H9 (cell line): ENCODE results near the gene RNF130. TPM values are rescaled to one million over a fixed set of nuclear protein-coding genes. Genes with fewer than 3 reads are reported as not detected.
"Not testable (repeated sequence)": the region's sequence is repeated elsewhere in the genome, so short reads cannot be mapped to it uniquely, and the experiment has no call there.

ENCODE experiments used
- DNase-seq: peaks from one replicate; pipeline ENCODE4 v3.0.0-alpha.2; 2017
- H2AFZ ChIP-seq: one replicate; pipeline ENCODE4 v1.6.1; 2013; ENCODE audit warnings: mild to moderate bottlenecking, low read length, control low read depth, moderate library complexity
- H2AK5ac ChIP-seq: 2 replicates; pipeline ENCODE4 v1.6.1; 2013; ENCODE audit warnings: low read length, control low read depth, mixed read lengths; ENCODE audit not compliant: insufficient read length
- H2BK120ac ChIP-seq: one replicate; pipeline ENCODE4 v1.6.1; 2013; ENCODE audit warnings: low read depth, mild to moderate bottlenecking, low read length, control low read depth, inconsistent platforms; ENCODE audit not compliant: poor library complexity, severe bottlenecking
- H2BK12ac ChIP-seq: 2 replicates; pipeline ENCODE4 v1.6.1; 2013; ENCODE audit warnings: low read length, control low read depth, mixed read lengths, low read depth; ENCODE audit not compliant: insufficient read length
- H2BK15ac ChIP-seq: 2 replicates; pipeline ENCODE4 v1.6.1; 2013; ENCODE audit warnings: low read depth, low read length, control low read depth
- H2BK20ac ChIP-seq: one replicate; pipeline ENCODE4 v1.6.1; 2013; ENCODE audit warnings: low read depth, mild to moderate bottlenecking, low read length, control low read depth, inconsistent platforms; ENCODE audit not compliant: poor library complexity, severe bottlenecking
- H2BK5ac ChIP-seq: 2 replicates; pipeline ENCODE4 v1.6.1; 2013; ENCODE audit warnings: low read length, control low read depth, mixed read lengths; ENCODE audit not compliant: insufficient read length
- H3K14ac ChIP-seq: 2 replicates; pipeline ENCODE4 v1.6.1; 2013; ENCODE audit warnings: low read length, control low read depth; ENCODE audit not compliant: insufficient read depth
- H3K18ac ChIP-seq: 2 replicates; pipeline ENCODE4 v1.6.1; 2013; ENCODE audit warnings: low read depth, mild to moderate bottlenecking, mixed read lengths, low read length, control low read depth; ENCODE audit not compliant: insufficient read length
- H3K23ac ChIP-seq: 2 replicates; pipeline ENCODE4 v1.6.1; 2013; ENCODE audit warnings: low read length, control low read depth, mixed read lengths, low read depth; ENCODE audit not compliant: insufficient read length
- H3K23me2 ChIP-seq: 2 replicates; pipeline ENCODE4 v1.6.1; 2013; ENCODE audit warnings: low read depth, mild to moderate bottlenecking, mixed read lengths, low read length, control low read depth; ENCODE audit not compliant: insufficient read length, poor library complexity, severe bottlenecking
- H3K27ac ChIP-seq: 2 replicates; pipeline ENCODE4 v1.5.1; 2013; ENCODE audit warnings: low read length, control low read depth, mixed read lengths, low read depth; ENCODE audit not compliant: insufficient read length
- H3K27me3 ChIP-seq: 2 replicates; pipeline ENCODE4 v1.6.1; 2013; ENCODE audit warnings: low read length, control low read depth, inconsistent platforms; ENCODE audit not compliant: insufficient read depth
- H3K4ac ChIP-seq: 2 replicates; pipeline ENCODE4 v1.6.1; 2013; ENCODE audit warnings: low read depth, mild to moderate bottlenecking, control low read depth, inconsistent platforms, low read length, moderate library complexity
- H3K4me1 ChIP-seq: 2 replicates; pipeline ENCODE4 v1.6.1; 2013; ENCODE audit warnings: low read length, control low read depth, inconsistent platforms; ENCODE audit not compliant: insufficient read depth
- H3K4me2 ChIP-seq: 2 replicates; pipeline ENCODE4 v1.6.1; 2013; ENCODE audit warnings: low read length, control low read depth, mixed read lengths; ENCODE audit not compliant: insufficient read length, insufficient read depth
- H3K56ac ChIP-seq: 2 replicates; pipeline ENCODE4 v1.6.1; 2013; ENCODE audit warnings: low read depth, mild to moderate bottlenecking, mixed read lengths, low read length, control low read depth; ENCODE audit not compliant: insufficient read length
- H3K79me1 ChIP-seq: 2 replicates; pipeline ENCODE4 v1.6.1; 2013; ENCODE audit warnings: low read depth, mild to moderate bottlenecking, moderate library complexity, low read length, control low read depth, inconsistent platforms; ENCODE audit not compliant: insufficient read depth, poor library complexity, severe bottlenecking
- H3K79me2 ChIP-seq: 2 replicates; pipeline ENCODE4 v1.6.1; 2013; ENCODE audit warnings: low read length, control low read depth, inconsistent platforms; ENCODE audit not compliant: insufficient read depth
- H3K9ac ChIP-seq: 2 replicates; pipeline ENCODE4 v1.6.1; 2013; ENCODE audit warnings: low read length, control low read depth, mixed read lengths; ENCODE audit not compliant: insufficient read length; ENCODE audit errors: extremely low read depth
- H3K9me3 ChIP-seq: one replicate; pipeline ENCODE4 v1.6.1; 2013; ENCODE audit warnings: low read depth, low read length, inconsistent platforms; ENCODE audit not compliant: control insufficient read depth
- H3T11ph ChIP-seq: one replicate; pipeline ENCODE4 v1.6.1; 2013; ENCODE audit warnings: mild to moderate bottlenecking, low read length, control low read depth, inconsistent platforms
- H4K20me1 ChIP-seq: one replicate; pipeline ENCODE4 v1.6.1; 2013; ENCODE audit not compliant: control insufficient read depth, insufficient read length, insufficient read depth
- H4K5ac ChIP-seq: 2 replicates; pipeline ENCODE4 v1.6.1; 2013; ENCODE audit warnings: low read depth, mild to moderate bottlenecking, mixed read lengths, low read length, control low read depth; ENCODE audit not compliant: insufficient read length
- H4K8ac ChIP-seq: replicated peaks from 2 replicates; pipeline ENCODE4 v1.6.1; 2013; ENCODE audit warnings: low read length, control low read depth, mixed read lengths, low read depth; ENCODE audit not compliant: insufficient read length
- H4K91ac ChIP-seq: 2 replicates; pipeline ENCODE4 v1.6.1; 2013; ENCODE audit warnings: low read depth, mild to moderate bottlenecking, moderate library complexity, mixed read lengths, low read length, control low read depth; ENCODE audit not compliant: insufficient read length
- H3K27ac Mint-ChIP-seq, 3 experiments: 2 replicates in 2 of 3; 3 replicates in 1 of 3; pipeline ENCODE4 v1.8.0; 2020 to 2021; ENCODE audit warnings: mixed read lengths in 3 of 3, mild to moderate bottlenecking in 1 of 3, moderate library complexity in 1 of 3
- H3K27me3 Mint-ChIP-seq: 2 replicates; pipeline ENCODE4 v1.8.0; 2021; ENCODE audit warnings: low read depth, mild to moderate bottlenecking, moderate library complexity, mixed read lengths
- H3K36me3 Mint-ChIP-seq, 3 experiments: 2 replicates in 2 of 3; 3 replicates in 1 of 3; pipeline ENCODE4 v1.8.0; 2020 to 2021; ENCODE audit warnings: low read depth in 3 of 3, mixed read lengths in 3 of 3; ENCODE audit not compliant: insufficient read depth in 1 of 3
- H3K4me1 Mint-ChIP-seq, 2 experiments: 2 replicates each; pipeline ENCODE4 v1.8.0; 2020; ENCODE audit warnings: mixed read lengths in 2 of 2
- H3K4me3 Mint-ChIP-seq, 2 experiments: 2 replicates in 1 of 2; 3 replicates in 1 of 2; pipeline ENCODE4 v1.8.0; 2020 to 2021; ENCODE audit warnings: mild to moderate bottlenecking in 2 of 2, mixed read lengths in 2 of 2, moderate library complexity in 1 of 2
- H3K9me3 Mint-ChIP-seq, 2 experiments: 2 replicates in 1 of 2; 3 replicates in 1 of 2; pipeline ENCODE4 v1.8.0; 2020; ENCODE audit warnings: mild to moderate bottlenecking in 2 of 2, mixed read lengths in 2 of 2, moderate library complexity in 1 of 2
- WGBS: extraction: QIAGEN DNeasy Blood & Tissue Kit; methylation state at CpG from one replicate; pipeline ENCODE4 v1.1.7; 2013; ENCODE audit warnings: missing lambda C conversion rate, low lambda C conversion rate, mixed read lengths; ENCODE audit not compliant: insufficient read length; ENCODE audit errors: extremely low coverage; 5-methylcytosine and 5-hydroxymethylcytosine counted together
- total RNA-seq: library from RNA; stranded (reverse); gene quantifications from 2 replicates; pipeline ENCODE4 v1.2.1, GENCODE V29; 2021
- TF ChIP-seq, protein P1 (sequence below): fragments of 200-600 bp; sonication (generic); conservative IDR thresholded peaks from 3 replicates; pipeline ENCODE4 v1.8.0; 2021; ENCODE audit warnings: antibody characterized with exemption, mild to moderate bottlenecking

Gene RNF130
- total RNA-seq, 1 experiment from 2014 or later, result 80.0 TPM

GRCh38 chr5:180018347-180019060, 53.1 kb downstream of the RNF130 start:
- no peak overlapping the region for H3K9ac ChIP-seq
- H3K4ac ChIP-seq, result no peak overlapping the region
- no peaks in the 10 kb centered on the region for H3K27me3 ChIP-seq
- Mint-ChIP-seq H3K4me3 (no peak overlapping the region), H3K4me1 (no peaks in the 10 kb centered on the region; a peak in 1 of 4 replicates), H3K27ac (no peak overlapping the region), H3K36me3 (peaks cover 32 to 45% (median 44%) of the 10 kb centered on the region in 3 experiments), H3K27me3 (no peaks in the 10 kb centered on the region), H3K9me3 (peaks cover 10 to 13% of the 10 kb centered on the region in 2 experiments; a peak in 4 of 5 replicates)
- no peak overlapping the region for H3K23ac ChIP-seq
- H4K5ac ChIP-seq, result no peak overlapping the region
- H2BK12ac ChIP-seq, result no peak overlapping the region
- H3K14ac ChIP-seq, result no peak overlapping the region
- H3K4me2 ChIP-seq, result no peak overlapping the region
- no peak overlapping the region for H2BK5ac ChIP-seq
- H2BK15ac ChIP-seq, result no peak overlapping the region
- H3K79me2 ChIP-seq, result peaks cover 2% of the 10 kb centered on the region; the same call in 1 of the 2 replicates
- H3K79me1 ChIP-seq, result peaks cover 3% of the 10 kb centered on the region
- TF ChIP-seq, protein P1, sequence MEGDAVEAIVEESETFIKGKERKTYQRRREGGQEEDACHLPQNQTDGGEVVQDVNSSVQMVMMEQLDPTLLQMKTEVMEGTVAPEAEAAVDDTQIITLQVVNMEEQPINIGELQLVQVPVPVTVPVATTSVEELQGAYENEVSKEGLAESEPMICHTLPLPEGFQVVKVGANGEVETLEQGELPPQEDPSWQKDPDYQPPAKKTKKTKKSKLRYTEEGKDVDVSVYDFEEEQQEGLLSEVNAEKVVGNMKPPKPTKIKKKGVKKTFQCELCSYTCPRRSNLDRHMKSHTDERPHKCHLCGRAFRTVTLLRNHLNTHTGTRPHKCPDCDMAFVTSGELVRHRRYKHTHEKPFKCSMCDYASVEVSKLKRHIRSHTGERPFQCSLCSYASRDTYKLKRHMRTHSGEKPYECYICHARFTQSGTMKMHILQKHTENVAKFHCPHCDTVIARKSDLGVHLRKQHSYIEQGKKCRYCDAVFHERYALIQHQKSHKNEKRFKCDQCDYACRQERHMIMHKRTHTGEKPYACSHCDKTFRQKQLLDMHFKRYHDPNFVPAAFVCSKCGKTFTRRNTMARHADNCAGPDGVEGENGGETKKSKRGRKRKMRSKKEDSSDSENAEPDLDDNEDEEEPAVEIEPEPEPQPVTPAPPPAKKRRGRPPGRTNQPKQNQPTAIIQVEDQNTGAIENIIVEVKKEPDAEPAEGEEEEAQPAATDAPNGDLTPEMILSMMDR, result no peak
- no peak overlapping the region for H3K27ac ChIP-seq
- H4K8ac ChIP-seq, result no peak overlapping the region
- no peaks in the 10 kb centered on the region for H3K23me2 ChIP-seq
- no peak for DNase-seq
- H2AK5ac ChIP-seq, result no peak overlapping the region
- no peaks in the 10 kb centered on the region for H3K4me1 ChIP-seq
- H3K18ac ChIP-seq, result no peak overlapping the region
- H2BK120ac ChIP-seq, result no peak overlapping the region
- H2BK20ac ChIP-seq, result no peak overlapping the region
- no CpG with 5 or more reads among the region's 5 CpGs for WGBS
- no peak overlapping the region for H3K56ac ChIP-seq
- no peak overlapping the region for H3T11ph ChIP-seq
- no peaks in the 10 kb centered on the region for H3K9me3 ChIP-seq
- no peak overlapping the region for H4K91ac ChIP-seq
- no peak overlapping the region for H2AFZ ChIP-seq
- H4K20me1 ChIP-seq, result no peaks in the 10 kb centered on the region

GRCh38 chr5:180015523-180015922, 56.0 kb downstream of the RNF130 start:
- not testable (repeated sequence) for H3K27me3 ChIP-seq, H3K4me3 Mint-ChIP-seq, H4K20me1 ChIP-seq, H4K8ac ChIP-seq, H3K9me3 ChIP-seq, H3K18ac ChIP-seq, H2BK12ac ChIP-seq, H2BK5ac ChIP-seq, H3K9me3 Mint-ChIP-seq, H3K27me3 Mint-ChIP-seq, H3T11ph ChIP-seq, H3K23me2 ChIP-seq, H2AK5ac ChIP-seq, H3K23ac ChIP-seq, H3K27ac ChIP-seq, DNase-seq, H3K9ac ChIP-seq, H3K79me2 ChIP-seq, H3K14ac ChIP-seq, H4K91ac ChIP-seq, H2AFZ ChIP-seq, H3K4me1 Mint-ChIP-seq, H3K79me1 ChIP-seq, H4K5ac ChIP-seq, H3K27ac Mint-ChIP-seq, H2BK120ac ChIP-seq, H3K56ac ChIP-seq, H3K4me1 ChIP-seq, H2BK15ac ChIP-seq, H3K4me2 ChIP-seq, H3K4ac ChIP-seq, H2BK20ac ChIP-seq
- WGBS, result no CpG with 5 or more reads among the region's 1 CpG
- H3K36me3 Mint-ChIP-seq, result peaks cover 22 to 50% (median 35%) of the 10 kb centered on the region in 3 experiments
